HG03108 (cell line): ENCODE measurements around the gene GOLGB1.
"Not testable (repeated sequence)": the region's sequence is repeated elsewhere in the genome, so short reads cannot be mapped to it uniquely, and the experiment has no call there.

Experiments used
- ATAC-seq: cut with Tn5 transposase; IDR thresholded peaks from one replicate; pipeline ENCODE4 v1.9.1; 2021; ENCODE audit warnings: moderate library complexity; ENCODE audit not compliant: unreplicated experiment

GOLGB1 gene

GRCh38 chr3:121690777-121691405, 58.6 kb downstream of the GOLGB1 start:
- ATAC-seq: no peak

GRCh38 chr3:121688747-121689146, 60.8 kb downstream of the GOLGB1 start:
- not testable (repeated sequence) for ATAC-seq

- ATAC-seq: no peak
Measured at GRCh38 chr3:121681792-121682191, 67.7 kb downstream of the GOLGB1 start.

- ATAC-seq: no peak
Measured at GRCh38 chr3:121677141-121677540, 72.4 kb downstream of the GOLGB1 start.

- ATAC-seq: no peak
Measured at GRCh38 chr3:121670676-121671075, 78.9 kb downstream of the GOLGB1 start.

GRCh38 chr3:121667333-121667732, 82.2 kb downstream of the GOLGB1 start:
- ATAC-seq: no peak

- ATAC-seq: no peak
Measured at GRCh38 chr3:121665488-121665887, 84.1 kb downstream of the GOLGB1 start.

- ATAC-seq: no peak
Measured at GRCh38 chr3:121663171-121663847, 86.2 kb downstream of the GOLGB1 start.

- ATAC-seq: no peak
Measured at GRCh38 chr3:121662742-121663141, 86.8 kb downstream of the GOLGB1 start.

- no peak for ATAC-seq
Measured at GRCh38 chr3:121661376-121661775, 88.2 kb downstream of the GOLGB1 start.

- ATAC-seq: peak; percentile 74
Measured at GRCh38 chr3:121660356-121661171, 89.0 kb downstream of the GOLGB1 start, which contains the start of gene HCLS1. Gene HCLS1, minus strand, starts transcription at chr3:121660903. Its CDS starts 2,556 bp downstream, at chr3:121658347.

- ATAC-seq: no peak
Measured at GRCh38 chr3:121659586-121659985, 90.0 kb downstream of the GOLGB1 start.

GRCh38 chr3:121658716-121659435, 90.7 kb downstream of the GOLGB1 start:
- ATAC-seq: no peak

- peak; percentile 70 for ATAC-seq
Measured at GRCh38 chr3:121654493-121655385, 94.8 kb downstream of the GOLGB1 start.

GRCh38 chr3:121651684-121652083, 97.9 kb downstream of the GOLGB1 start:
- ATAC-seq: no peak

GRCh38 chr3:121649645-121650044, 99.9 kb downstream of the GOLGB1 start:
- ATAC-seq: no peak

GRCh38 chr3:121648219-121648958, 101.2 kb downstream of the GOLGB1 start:
- ATAC-seq: no peak

GRCh38 chr3:121645054-121645453, 104.5 kb downstream of the GOLGB1 start:
- no peak for ATAC-seq

- no peak for ATAC-seq
Measured at GRCh38 chr3:121642601-121643314, 106.8 kb downstream of the GOLGB1 start.
